ENCODE results near the gene GABARAP. TPM values are rescaled to one million over a fixed set of nuclear protein-coding genes. Genes with fewer than 3 reads are reported as not detected.

Gene GABARAP
- total and polyA plus RNA-seq, 2 of the 13 experiments (the other 11 are each of a cell fraction or from before 2014, with no cell fraction given) = 161 to 310 TPM

GRCh38 chr17:7242717-7243452 is 636 bp upstream of the GABARAP start (continued):
- no peak for TF ChIP-seq NFAT5 (CRISPR knock-in tag; IDR thresholded peaks at IDR 0.05)
- no peak for TF ChIP-seq ATAD3A (CRISPR knock-in tag; IDR thresholded peaks at IDR 0.05)
- no peak for TF ChIP-seq DBP (CRISPR knock-in tag; IDR thresholded peaks at IDR 0.05; ENCODE audit: not compliant biosample characterization)
- TF ChIP-seq SIX1 (CRISPR knock-in tag; IDR thresholded peaks at IDR 0.05; ENCODE audit: borderline replicate concordance) = peak; percentile 84
- TF ChIP-seq TRIM22 (IDR thresholded peaks at IDR 0.05) = no peak
- TF ChIP-seq TERF1 (CRISPR knock-in tag; IDR thresholded peaks at IDR 0.05) = no peak
- no peak for TF ChIP-seq ZIK1 (CRISPR knock-in tag; IDR thresholded peaks at IDR 0.05; ENCODE audit: borderline replicate concordance, low read depth)
- peak; percentile 73; the same call in 1 of the 2 replicates for TF ChIP-seq ZBTB38 (CRISPR knock-in tag; IDR thresholded peaks at IDR 0.05)
- TF ChIP-seq ZFY (CRISPR knock-in tag; IDR thresholded peaks at IDR 0.05) = peak; percentile 46; the same call in 1 of the 2 replicates
- TF ChIP-seq REL (CRISPR knock-in tag; conservative IDR thresholded peaks at IDR 0.05) = no peak
- TF ChIP-seq ZNF691 (CRISPR knock-in tag; IDR thresholded peaks at IDR 0.05; ENCODE audit: borderline replicate concordance, low read depth) = no peak
- TF ChIP-seq CCDC6 (CRISPR knock-in tag; IDR thresholded peaks at IDR 0.05) = no peak
- peak; percentile 96 for TF ChIP-seq SP5 (CRISPR knock-in tag; IDR thresholded peaks at IDR 0.05; ENCODE audit: borderline replicate concordance, low read depth)
- TF ChIP-seq ZNF552 (CRISPR knock-in tag; IDR thresholded peaks at IDR 0.05; ENCODE audit: borderline replicate concordance) = no peak
- TF ChIP-seq ZC3H13 (CRISPR knock-in tag; IDR thresholded peaks at IDR 0.05) = peak; percentile 96
- TF ChIP-seq KLF9 (CRISPR knock-in tag; IDR thresholded peaks at IDR 0.05; ENCODE audit: low read depth) = 0 out of 2 replicates have a peak, but pooled peaks have one; percentile 51
- TF ChIP-seq ZNF747 (CRISPR knock-in tag; IDR thresholded peaks at IDR 0.05; ENCODE audit: borderline replicate concordance) = no peak
- no peak for TF ChIP-seq GPN1 (CRISPR knock-in tag; IDR thresholded peaks at IDR 0.05; ENCODE audit: borderline replicate concordance)
- TF ChIP-seq RCOR2 (CRISPR knock-in tag; IDR thresholded peaks at IDR 0.05) = no peak
- peak; percentile 55; the same call in 1 of the 2 replicates for TF ChIP-seq FOXO1 (CRISPR knock-in tag; IDR thresholded peaks at IDR 0.05)
